GM18498 (cell line): ENCODE measurements around the gene RPS24.
"Not testable (repeated sequence)": the region's sequence is repeated elsewhere in the genome, so short reads cannot be mapped to it uniquely, and the experiment has no call there.

Experiments
- ATAC-seq: cut with Tn5 transposase; IDR thresholded peaks from one replicate; pipeline ENCODE4 v1.9.1; 2021; ENCODE audit warnings: mild to moderate bottlenecking, moderate library complexity; ENCODE audit not compliant: unreplicated experiment

Gene RPS24

GRCh38 chr10:78033637-78034470, at the start of gene RPS24:
Gene RPS24 (plus strand): TSS chr10:78033863. CDS start chr10:78033902, 39 bp downstream.
- ATAC-seq, result peak; percentile 83

GRCh38 chr10:77984986-77985385, 48.7 kb upstream of the RPS24 start:
- ATAC-seq, result no peak

DNA sequence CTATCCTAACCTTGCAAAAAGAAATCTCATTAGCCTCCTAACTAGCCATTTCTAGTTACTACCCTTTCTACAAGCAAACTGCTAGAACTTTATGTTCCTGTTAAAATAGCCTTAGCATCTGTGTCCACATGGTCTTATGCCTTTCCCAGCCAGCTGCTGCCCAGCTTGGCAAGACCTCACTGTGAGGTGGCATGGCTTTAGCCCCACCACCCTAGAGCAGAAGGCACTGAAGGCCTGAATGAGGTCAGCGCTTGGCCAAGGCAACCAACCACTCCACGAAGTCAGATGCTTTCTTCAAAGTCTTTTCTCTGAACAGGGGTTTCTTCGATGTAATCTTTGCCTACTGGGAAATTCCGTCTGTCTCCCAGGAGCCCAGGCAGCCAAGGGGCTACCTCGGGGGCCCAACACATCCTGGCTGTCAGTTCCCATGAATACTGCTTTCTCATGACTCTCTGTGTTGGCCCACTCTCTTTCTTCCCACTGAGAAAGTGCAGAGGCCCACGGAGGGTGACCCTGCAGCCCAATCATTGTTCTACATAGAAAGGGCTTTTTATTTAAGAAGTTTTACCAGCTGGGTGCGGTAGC, 45.9 kb upstream of the RPS24 start:
- ATAC-seq, result no peak

DNA sequence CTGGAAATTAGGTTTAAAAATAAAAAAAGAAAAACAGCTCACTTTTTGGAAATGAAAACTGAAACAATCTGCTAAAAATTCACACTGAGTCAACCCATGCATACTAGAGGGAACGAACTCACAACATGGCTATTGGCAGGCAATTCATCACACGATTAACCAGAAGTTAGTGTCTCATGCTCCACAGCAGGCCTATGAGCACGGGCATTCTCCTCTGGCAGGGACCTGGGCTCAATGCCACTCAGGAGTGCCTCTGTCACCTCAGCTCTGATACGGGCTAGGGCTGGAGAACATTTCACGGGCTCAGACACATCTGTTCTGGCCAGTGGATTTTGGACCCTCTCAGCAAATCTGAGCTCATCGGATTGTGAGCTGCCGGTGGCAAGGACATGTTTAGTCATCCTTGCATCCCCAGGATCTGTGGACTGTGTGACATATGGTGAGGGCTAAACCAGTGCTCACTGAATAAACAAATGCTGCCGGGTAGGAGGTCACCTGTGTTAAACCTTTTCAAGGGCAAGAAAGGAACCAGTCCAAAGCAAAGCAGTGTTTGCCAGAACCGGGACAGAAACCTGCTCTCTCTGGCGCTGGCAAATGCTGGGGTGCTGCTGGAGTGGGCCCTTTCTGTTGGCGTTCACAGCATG, 44.5 kb upstream of the RPS24 start:
- ATAC-seq, result no peak

DNA sequence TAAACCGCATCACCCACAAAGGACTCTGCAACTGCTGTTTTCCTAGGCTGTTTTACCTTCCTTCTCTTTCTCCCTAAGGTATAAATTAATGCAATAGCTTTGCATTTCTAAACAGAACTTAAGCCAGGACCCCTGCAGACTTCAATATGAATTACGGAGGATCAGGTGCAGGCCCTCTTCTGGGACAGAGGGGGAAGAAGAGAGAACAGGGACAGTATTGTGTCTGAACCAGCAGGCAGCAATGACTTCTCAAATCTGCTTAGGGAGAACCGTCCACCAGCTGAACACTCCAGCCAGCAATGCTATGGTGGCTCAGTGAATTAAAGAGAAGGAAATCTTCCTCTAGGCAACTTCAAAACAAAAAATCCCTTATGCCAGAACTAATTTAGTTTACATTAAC, 40.0 kb upstream of the RPS24 start:
- ATAC-seq, result no peak

DNA sequence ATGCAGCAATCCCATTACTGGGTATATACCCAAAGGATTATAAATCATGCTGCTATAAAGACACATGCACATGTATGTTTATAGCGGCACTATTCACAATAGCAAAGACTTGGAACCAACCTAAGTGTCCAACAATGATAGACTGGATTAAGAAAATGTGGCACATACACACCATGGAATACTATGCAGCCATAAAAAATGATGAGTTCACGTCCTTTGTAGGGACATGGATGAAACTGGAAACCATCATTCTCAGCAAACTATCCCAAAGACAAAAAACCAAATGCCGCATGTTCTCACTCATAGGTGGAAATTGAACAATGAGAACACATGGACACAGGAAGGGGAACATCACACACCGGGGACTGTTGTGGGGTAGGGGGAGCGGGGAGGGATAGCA, 34.9 kb upstream of the RPS24 start:
- not testable (repeated sequence) for ATAC-seq

GRCh38 chr10:78000206-78000605, 33.5 kb upstream of the RPS24 start:
- ATAC-seq, result no peak

GRCh38 chr10:78000956-78001472, 32.6 kb upstream of the RPS24 start:
- ATAC-seq, result no peak

DNA sequence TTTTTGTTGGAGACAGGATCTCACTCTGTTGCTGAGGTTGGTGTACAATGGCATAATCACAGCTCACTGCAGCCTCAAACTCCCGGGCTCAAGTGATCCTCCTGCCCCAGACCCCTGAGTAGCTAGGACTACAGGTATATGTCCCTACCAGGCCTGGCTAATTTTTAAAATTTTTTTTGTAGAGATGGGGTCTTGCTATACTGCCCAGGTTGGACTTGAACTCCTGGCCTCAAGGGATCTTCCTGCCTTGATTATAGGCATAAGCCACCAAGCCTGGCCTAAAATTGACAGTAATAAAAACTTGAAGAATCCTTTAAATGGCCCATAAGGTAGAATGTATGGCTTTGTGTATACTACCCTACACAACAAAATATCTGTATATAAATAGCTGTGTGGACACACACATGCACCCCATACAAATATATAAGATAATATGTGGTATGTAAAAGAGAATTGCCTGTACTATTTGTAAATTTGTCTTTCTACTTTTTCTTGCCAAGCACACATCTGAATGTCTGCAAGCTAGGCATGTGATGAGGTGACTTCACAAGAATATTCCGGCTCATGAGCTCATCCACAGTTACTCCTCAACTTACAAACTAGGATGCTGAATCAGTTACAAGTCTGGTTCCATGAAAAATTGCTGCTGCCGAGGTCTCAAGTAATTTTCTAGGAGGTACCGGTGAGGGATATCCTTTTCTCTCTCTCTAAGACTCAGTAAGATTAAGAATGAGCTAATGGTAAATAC, 30.9 kb upstream of the RPS24 start:
- no peak for ATAC-seq

DNA sequence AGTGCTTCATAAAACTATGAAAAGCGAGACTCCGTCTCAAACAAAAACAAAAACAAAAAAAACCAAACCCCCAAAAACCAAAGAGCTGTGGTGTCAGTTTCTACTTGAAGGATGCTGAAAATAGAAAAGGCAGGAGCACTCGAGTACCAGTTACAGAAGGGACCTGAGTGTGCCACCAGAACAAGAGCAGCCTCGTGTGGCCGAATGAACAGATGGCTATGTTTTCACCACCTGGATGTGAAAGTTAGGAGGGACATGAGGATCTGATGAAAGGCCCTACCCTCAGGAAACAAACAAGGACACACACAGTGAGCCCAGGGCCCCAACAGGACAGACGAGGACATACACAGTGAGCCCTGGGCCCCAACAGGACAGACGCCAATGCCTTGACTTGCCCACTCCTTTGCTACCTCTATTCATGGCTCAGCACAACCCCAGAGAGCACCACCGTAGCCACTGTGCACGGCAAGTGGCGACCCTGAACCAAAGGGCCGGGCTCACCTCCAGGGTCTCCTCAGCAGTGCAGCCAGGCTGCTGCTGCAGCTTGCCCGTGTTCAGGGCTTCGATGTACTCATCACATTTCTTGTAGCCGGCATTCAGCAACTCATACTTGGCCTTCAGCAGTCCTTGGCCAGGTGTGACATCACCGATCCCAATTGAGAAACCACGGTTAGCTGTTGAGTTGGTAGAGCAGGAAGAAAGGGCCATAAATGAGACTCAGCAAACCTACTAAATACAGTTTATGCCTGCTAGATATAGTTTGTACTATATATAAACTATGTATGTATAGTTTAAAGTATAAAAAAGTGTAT, 29.2 kb upstream of the RPS24 start:
- no peak for ATAC-seq

- ATAC-seq, result no peak
Observed at GRCh38 chr10:78007172-78007571, 26.5 kb upstream of the RPS24 start.

- ATAC-seq, result no peak
Observed at GRCh38 chr10:78009662-78010061, 24.0 kb upstream of the RPS24 start.

GRCh38 chr10:78010278-78010677, 23.4 kb upstream of the RPS24 start:
- ATAC-seq, result no peak

GRCh38 chr10:78011065-78011464, 22.6 kb upstream of the RPS24 start:
- ATAC-seq, result no peak

GRCh38 chr10:78013564-78013963, 20.1 kb upstream of the RPS24 start:
- no peak for ATAC-seq

DNA sequence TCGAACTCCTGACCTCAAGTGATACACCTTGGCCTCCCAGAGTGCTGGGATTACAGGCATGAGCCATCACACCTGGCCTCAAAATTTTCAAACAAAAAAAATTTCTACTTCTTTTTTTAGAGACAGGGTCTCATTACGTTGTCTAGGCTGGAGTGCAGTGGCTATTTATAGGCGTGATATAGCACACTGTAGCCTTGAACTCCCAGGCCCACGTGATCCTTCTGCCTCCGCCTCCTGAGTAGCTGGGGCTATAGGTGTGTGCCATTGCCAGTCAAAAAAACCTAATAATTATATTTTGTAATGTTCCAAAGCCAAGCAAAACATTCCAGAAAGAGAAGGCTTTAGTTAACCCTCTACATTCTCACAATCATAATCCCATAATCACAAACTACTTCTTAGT, 18.1 kb upstream of the RPS24 start:
- ATAC-seq, result no peak

GRCh38 chr10:78017856-78018255, 15.8 kb upstream of the RPS24 start:
- no peak for ATAC-seq

DNA sequence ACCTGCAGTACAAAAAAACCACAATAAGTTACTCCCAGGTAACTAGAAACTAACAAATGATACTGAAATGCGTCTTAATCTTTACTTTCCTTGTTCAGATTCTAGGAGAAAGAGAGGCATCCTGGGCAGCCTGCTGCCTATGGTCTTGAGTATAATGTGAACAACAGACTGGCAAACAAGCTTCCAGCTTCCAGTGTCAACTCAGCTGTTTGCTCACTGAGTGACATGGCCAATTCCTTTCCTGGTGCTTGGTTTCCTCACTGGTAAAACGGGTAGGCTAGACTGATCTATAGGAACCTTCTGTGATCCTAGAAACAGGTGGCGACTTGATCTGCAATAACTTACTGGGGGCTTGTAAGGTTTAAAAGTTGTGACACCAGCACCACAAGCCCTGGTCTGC, 14.4 kb upstream of the RPS24 start:
- no peak for ATAC-seq

- ATAC-seq, result no peak
Observed at GRCh38 chr10:78021201-78021600, 12.5 kb upstream of the RPS24 start.

DNA sequence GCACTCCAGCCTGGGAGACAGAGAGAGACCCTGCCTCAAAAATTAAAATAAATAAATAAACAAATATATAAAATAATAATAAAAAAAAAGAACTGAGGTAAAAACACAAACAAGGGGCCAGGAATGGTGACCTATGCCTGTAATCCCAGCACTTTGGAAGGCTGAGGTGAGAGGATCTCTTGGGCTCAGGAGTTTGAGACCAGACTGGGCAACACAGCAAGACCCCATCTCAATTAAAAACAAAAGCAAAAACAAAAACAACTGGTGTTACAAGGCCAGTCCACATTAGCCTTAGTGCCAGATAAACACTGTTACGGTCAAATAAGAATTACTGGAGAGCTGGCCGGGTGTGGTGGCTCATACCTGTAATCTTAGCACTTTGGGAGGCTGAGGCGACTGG, 9.9 kb upstream of the RPS24 start:
- ATAC-seq, result no peak
